ENCODE measurements around the gene NAP1L4. TPM values are rescaled to one million over a fixed set of nuclear protein-coding genes. Genes with fewer than 3 reads are reported as not detected.

The NAP1L4 gene
- total RNA-seq, 1 experiment from 2014 or later: 189 TPM

DNA sequence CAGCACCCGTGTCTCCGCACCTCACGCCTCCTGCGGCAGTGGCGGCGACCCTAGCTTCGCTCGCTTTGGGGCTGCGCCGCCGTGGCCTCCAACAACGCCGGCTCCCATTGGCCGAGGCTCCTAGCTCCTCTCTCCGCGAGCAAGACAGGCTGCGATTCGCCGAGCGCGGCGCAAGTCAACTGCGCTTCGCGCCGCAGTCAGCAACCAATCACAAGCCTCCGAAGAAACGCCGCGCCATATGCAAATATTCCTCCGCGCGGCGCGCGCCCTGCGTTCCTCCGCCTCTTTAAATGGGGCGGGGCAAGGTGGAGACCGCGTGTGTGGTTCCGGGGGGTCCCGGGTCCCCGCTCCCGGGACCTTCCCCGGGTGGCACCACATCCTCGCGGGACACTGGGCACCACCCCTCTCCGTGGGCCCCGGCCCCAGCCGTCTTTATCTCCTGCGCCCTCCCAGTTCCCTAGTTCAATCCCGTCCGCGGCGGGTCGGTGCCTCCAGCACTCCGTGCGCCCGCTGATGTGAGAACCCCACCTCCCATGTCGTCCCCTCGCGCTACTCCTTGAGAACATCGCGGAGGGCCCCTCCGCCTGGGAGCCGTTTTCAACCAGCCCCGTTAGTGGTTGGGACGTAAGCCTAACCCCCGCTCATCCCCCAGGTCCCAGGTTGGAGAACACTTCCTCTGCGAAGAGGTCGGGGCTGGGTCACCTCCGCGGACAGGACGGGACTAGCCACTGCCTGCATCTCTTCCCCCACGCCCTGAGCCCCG lies at the start of gene NAP1L4 (continued):
- TF ChIP-seq FOXK1 (CRISPR knock-in tag; IDR thresholded peaks at IDR 0.05): peak; percentile 45
- TF ChIP-seq, protein P1, sequence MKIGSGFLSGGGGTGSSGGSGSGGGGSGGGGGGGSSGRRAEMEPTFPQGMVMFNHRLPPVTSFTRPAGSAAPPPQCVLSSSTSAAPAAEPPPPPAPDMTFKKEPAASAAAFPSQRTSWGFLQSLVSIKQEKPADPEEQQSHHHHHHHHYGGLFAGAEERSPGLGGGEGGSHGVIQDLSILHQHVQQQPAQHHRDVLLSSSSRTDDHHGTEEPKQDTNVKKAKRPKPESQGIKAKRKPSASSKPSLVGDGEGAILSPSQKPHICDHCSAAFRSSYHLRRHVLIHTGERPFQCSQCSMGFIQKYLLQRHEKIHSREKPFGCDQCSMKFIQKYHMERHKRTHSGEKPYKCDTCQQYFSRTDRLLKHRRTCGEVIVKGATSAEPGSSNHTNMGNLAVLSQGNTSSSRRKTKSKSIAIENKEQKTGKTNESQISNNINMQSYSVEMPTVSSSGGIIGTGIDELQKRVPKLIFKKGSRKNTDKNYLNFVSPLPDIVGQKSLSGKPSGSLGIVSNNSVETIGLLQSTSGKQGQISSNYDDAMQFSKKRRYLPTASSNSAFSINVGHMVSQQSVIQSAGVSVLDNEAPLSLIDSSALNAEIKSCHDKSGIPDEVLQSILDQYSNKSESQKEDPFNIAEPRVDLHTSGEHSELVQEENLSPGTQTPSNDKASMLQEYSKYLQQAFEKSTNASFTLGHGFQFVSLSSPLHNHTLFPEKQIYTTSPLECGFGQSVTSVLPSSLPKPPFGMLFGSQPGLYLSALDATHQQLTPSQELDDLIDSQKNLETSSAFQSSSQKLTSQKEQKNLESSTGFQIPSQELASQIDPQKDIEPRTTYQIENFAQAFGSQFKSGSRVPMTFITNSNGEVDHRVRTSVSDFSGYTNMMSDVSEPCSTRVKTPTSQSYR (CRISPR knock-in tag; IDR thresholded peaks at IDR 0.05): no peak; the same call in 1 of the 2 replicates
- no peak for TF ChIP-seq OVOL2 (CRISPR knock-in tag; IDR thresholded peaks at IDR 0.05; ENCODE audit: borderline replicate concordance)
- TF ChIP-seq TEAD4 (CRISPR knock-in tag; IDR thresholded peaks at IDR 0.05): no peak
- TF ChIP-seq EMX1 (CRISPR knock-in tag; IDR thresholded peaks at IDR 0.05): no peak
- TF ChIP-seq, protein P2, sequence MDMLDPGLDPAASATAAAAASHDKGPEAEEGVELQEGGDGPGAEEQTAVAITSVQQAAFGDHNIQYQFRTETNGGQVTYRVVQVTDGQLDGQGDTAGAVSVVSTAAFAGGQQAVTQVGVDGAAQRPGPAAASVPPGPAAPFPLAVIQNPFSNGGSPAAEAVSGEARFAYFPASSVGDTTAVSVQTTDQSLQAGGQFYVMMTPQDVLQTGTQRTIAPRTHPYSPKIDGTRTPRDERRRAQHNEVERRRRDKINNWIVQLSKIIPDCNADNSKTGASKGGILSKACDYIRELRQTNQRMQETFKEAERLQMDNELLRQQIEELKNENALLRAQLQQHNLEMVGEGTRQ (CRISPR knock-in tag; IDR thresholded peaks at IDR 0.05): no peak
- TF ChIP-seq SP1 (CRISPR knock-in tag; conservative IDR thresholded peaks at IDR 0.05): peak; percentile 65; the same call in 1 of the 2 replicates
- TF ChIP-seq NFYB (CRISPR knock-in tag; conservative IDR thresholded peaks at IDR 0.05; ENCODE audit: low read depth): peak; percentile 90
- TF ChIP-seq NFATC4 (CRISPR knock-in tag; IDR thresholded peaks at IDR 0.05): no peak
- TF ChIP-seq ELF4 (CRISPR knock-in tag; IDR thresholded peaks at IDR 0.05; ENCODE audit: low read depth): no peak
- TF ChIP-seq NR2C2 (CRISPR knock-in tag; IDR thresholded peaks at IDR 0.05): no peak
- TF ChIP-seq, protein P3, sequence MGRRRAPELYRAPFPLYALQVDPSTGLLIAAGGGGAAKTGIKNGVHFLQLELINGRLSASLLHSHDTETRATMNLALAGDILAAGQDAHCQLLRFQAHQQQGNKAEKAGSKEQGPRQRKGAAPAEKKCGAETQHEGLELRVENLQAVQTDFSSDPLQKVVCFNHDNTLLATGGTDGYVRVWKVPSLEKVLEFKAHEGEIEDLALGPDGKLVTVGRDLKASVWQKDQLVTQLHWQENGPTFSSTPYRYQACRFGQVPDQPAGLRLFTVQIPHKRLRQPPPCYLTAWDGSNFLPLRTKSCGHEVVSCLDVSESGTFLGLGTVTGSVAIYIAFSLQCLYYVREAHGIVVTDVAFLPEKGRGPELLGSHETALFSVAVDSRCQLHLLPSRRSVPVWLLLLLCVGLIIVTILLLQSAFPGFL (CRISPR knock-in tag; IDR thresholded peaks at IDR 0.05; ENCODE audit: borderline replicate concordance): no peak
- TF ChIP-seq ZNF671 (CRISPR knock-in tag; IDR thresholded peaks at IDR 0.05): 0 out of 2 replicates have a peak, but pooled peaks have one; percentile 49
- no peak for TF ChIP-seq ZNF263 (CRISPR knock-in tag; IDR thresholded peaks at IDR 0.05; ENCODE audit: low read depth)
- no peak for TF ChIP-seq AR (CRISPR knock-in tag; IDR thresholded peaks at IDR 0.05)
- TF ChIP-seq E2F5 (CRISPR knock-in tag; IDR thresholded peaks at IDR 0.05): peak; percentile 78
- no peak; the same call in 1 of the 2 replicates for TF ChIP-seq ETV6 (CRISPR knock-in tag; IDR thresholded peaks at IDR 0.05)
- no peak for TF ChIP-seq ZNF121 (CRISPR knock-in tag; IDR thresholded peaks at IDR 0.05)
- no peak; the same call in 1 of the 2 replicates for TF ChIP-seq CREM (CRISPR knock-in tag; IDR thresholded peaks at IDR 0.05)
- no peak for TF ChIP-seq KAT7 (CRISPR knock-in tag; IDR thresholded peaks at IDR 0.05; ENCODE audit: borderline replicate concordance)
- TF ChIP-seq, protein P4, sequence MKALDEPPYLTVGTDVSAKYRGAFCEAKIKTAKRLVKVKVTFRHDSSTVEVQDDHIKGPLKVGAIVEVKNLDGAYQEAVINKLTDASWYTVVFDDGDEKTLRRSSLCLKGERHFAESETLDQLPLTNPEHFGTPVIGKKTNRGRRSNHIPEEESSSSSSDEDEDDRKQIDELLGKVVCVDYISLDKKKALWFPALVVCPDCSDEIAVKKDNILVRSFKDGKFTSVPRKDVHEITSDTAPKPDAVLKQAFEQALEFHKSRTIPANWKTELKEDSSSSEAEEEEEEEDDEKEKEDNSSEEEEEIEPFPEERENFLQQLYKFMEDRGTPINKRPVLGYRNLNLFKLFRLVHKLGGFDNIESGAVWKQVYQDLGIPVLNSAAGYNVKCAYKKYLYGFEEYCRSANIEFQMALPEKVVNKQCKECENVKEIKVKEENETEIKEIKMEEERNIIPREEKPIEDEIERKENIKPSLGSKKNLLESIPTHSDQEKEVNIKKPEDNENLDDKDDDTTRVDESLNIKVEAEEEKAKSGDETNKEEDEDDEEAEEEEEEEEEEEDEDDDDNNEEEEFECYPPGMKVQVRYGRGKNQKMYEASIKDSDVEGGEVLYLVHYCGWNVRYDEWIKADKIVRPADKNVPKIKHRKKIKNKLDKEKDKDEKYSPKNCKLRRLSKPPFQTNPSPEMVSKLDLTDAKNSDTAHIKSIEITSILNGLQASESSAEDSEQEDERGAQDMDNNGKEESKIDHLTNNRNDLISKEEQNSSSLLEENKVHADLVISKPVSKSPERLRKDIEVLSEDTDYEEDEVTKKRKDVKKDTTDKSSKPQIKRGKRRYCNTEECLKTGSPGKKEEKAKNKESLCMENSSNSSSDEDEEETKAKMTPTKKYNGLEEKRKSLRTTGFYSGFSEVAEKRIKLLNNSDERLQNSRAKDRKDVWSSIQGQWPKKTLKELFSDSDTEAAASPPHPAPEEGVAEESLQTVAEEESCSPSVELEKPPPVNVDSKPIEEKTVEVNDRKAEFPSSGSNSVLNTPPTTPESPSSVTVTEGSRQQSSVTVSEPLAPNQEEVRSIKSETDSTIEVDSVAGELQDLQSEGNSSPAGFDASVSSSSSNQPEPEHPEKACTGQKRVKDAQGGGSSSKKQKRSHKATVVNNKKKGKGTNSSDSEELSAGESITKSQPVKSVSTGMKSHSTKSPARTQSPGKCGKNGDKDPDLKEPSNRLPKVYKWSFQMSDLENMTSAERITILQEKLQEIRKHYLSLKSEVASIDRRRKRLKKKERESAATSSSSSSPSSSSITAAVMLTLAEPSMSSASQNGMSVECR (CRISPR knock-in tag; IDR thresholded peaks at IDR 0.05; ENCODE audit: borderline replicate concordance): no peak
- no peak for TF ChIP-seq PRDM15 (CRISPR knock-in tag; IDR thresholded peaks at IDR 0.05)
- TF ChIP-seq HMGA2 (CRISPR knock-in tag; IDR thresholded peaks at IDR 0.05): no peak

Data from WTC11 (cell line).